GM12878 (cell line): ENCODE measurements around the gene OSGIN1. TPM values are rescaled to one million over a fixed set of nuclear protein-coding genes. Genes with fewer than 3 reads are reported as not detected.

Experiments
- ATAC-seq: fragments of 200-7000 bp; cut with Tn5 transposase; 3 replicates; pipeline ENCODE4 v1.9.1; 2020; ENCODE audit warnings: mild to moderate bottlenecking, moderate library complexity
- BruUV-seq: library from RNA; stranded (reverse); fragments of 400-500 nt; replicated peaks from 2 replicates; lab custom pipeline; 2021; lab: Mats Ljungman, UMichigan
- CTCF ChIA-PET: fragments of 300-600 bp; sonication (Branson Sonifier 250); formaldehyde crosslinking; extraction: SDS; loops from one replicate; lab custom pipeline; 2021; ENCODE audit warnings: inconsistent platforms; lab: Yijun Ruan, JAX
- POLR2A ChIA-PET: fragments of 350-600 bp; formaldehyde crosslinking; extraction: SDS; loops from one replicate; lab custom pipeline; 2021; ENCODE audit warnings: inconsistent platforms; lab: Charles Lee
- RAD21 ChIA-PET: fragments of 300-600 bp; sonication (Branson Sonifier 250); formaldehyde crosslinking; loops from one replicate; lab custom pipeline; 2023; ENCODE audit warnings: antibody characterized with exemption; ENCODE audit not compliant: unreplicated experiment; lab: Charles Lee
- SMC1A ChIA-PET: fragments of 300-600 bp; sonication (Branson Sonifier 250); formaldehyde crosslinking; loops from one replicate; lab custom pipeline; 2023; ENCODE audit not compliant: unreplicated experiment, uncharacterized antibody; lab: Charles Lee
- DNase-seq: peaks from one replicate; pipeline ENCODE4 v3.0.0-alpha.2; 2011; ENCODE audit warnings: low read depth, low spot score
- FAIRE-seq: peaks from 3 replicates; lab custom pipeline; 2011; peaks lifted over from hg19 to GRCh38; lab: Jason Lieb, UNC
- H2AFZ ChIP-seq: 2 replicates; pipeline ENCODE4 v1.6.0; 2011; ENCODE audit warnings: low read depth, low read length, control low read depth; ENCODE audit not compliant: control insufficient read depth
- H3K27ac ChIP-seq: 2 replicates; pipeline ENCODE4 v1.5.1; 2011; ENCODE audit warnings: control low read depth; ENCODE audit not compliant: control insufficient read depth, insufficient read depth
- H3K27me3 ChIP-seq, 2 experiments: replicated peaks in 1 of 2; 2 replicates each; pipeline versions ENCODE4 v1.6.0 to v1.6.1; 2011; ENCODE audit warnings: low read length in 1 of 2; ENCODE audit not compliant: control insufficient read depth in 2 of 2, insufficient read depth in 2 of 2
- H3K36me3 ChIP-seq, 2 experiments: 2 replicates each; pipeline ENCODE4 v1.5.1; 2011; ENCODE audit warnings: low read length in 1 of 2; ENCODE audit not compliant: control insufficient read depth in 2 of 2, insufficient read depth in 2 of 2
- H3K4me1 ChIP-seq: 2 replicates; pipeline ENCODE4 v1.6.1; 2011; ENCODE audit warnings: mild to moderate bottlenecking, low read length, moderate library complexity, mixed read lengths; ENCODE audit not compliant: control insufficient read depth, insufficient read depth
- H3K4me2 ChIP-seq: 2 replicates; pipeline ENCODE4 v1.6.0; 2011; ENCODE audit warnings: control low read depth; ENCODE audit not compliant: control insufficient read depth, insufficient read depth
- H3K4me3 ChIP-seq: fragments of 200-600 bp; sonication (generic); 2 replicates; pipeline ENCODE4 v1.5.1; 2016
- H3K79me2 ChIP-seq: 2 replicates; pipeline ENCODE4 v1.6.0; 2011; ENCODE audit warnings: low read length; ENCODE audit not compliant: control insufficient read depth, insufficient read depth
- H3K9ac ChIP-seq: 2 replicates; pipeline ENCODE4 v1.8.0; 2011; ENCODE audit warnings: low read length, control low read depth, mixed read lengths; ENCODE audit not compliant: control insufficient read depth, insufficient read depth
- H3K9me3 ChIP-seq: replicated peaks from 3 replicates; pipeline ENCODE4 v1.5.1; 2011; ENCODE audit warnings: mild to moderate bottlenecking, low read length; ENCODE audit not compliant: control insufficient read depth, insufficient read depth
- H4K20me1 ChIP-seq: 2 replicates; pipeline ENCODE4 v1.6.0; 2011; ENCODE audit not compliant: control insufficient read depth, insufficient read depth
- BMI1 ChIP-seq: fragments of 450-650 bp; IDR thresholded peaks from 2 replicates; pipeline ENCODE4 v1.6.1; 2016; ENCODE audit warnings: mild to moderate bottlenecking, moderate library complexity, borderline replicate concordance
- CBX5 ChIP-seq: sonication (generic); IDR thresholded peaks from 2 replicates; pipeline ENCODE4 v1.6.1; 2016; ENCODE audit warnings: low read depth, moderate library complexity, mild to moderate bottlenecking, inconsistent platforms
- FOS ChIP-seq: IDR thresholded peaks from 3 replicates; pipeline ENCODE4 v1.6.1; 2011; ENCODE audit warnings: borderline replicate concordance; ENCODE audit not compliant: insufficient read length; ENCODE audit errors: extremely low read depth
- HDAC6 ChIP-seq: fragments of 200-600 bp; sonication (generic); IDR thresholded peaks from one replicate; pipeline ENCODE4 v1.8.0; 2017; ENCODE audit warnings: antibody characterized with exemption; ENCODE audit not compliant: unreplicated experiment
- JUNB ChIP-seq: IDR thresholded peaks from 2 replicates; pipeline ENCODE4 v1.6.1; 2016; ENCODE audit warnings: antibody characterized with exemption, mild to moderate bottlenecking
- MTA2 ChIP-seq: fragments of 450-650 bp; IDR thresholded peaks from 2 replicates; pipeline ENCODE4 v1.6.1; 2016; ENCODE audit warnings: low read depth, mild to moderate bottlenecking, moderate library complexity
- MYC ChIP-seq: IDR thresholded peaks from 2 replicates; pipeline ENCODE4 v1.6.1; 2011; ENCODE audit warnings: mild to moderate bottlenecking, low read length, moderate library complexity, inconsistent platforms; ENCODE audit not compliant: insufficient read depth, insufficient replicate concordance, insufficient read length, severe bottlenecking
- NFYA ChIP-seq: IDR thresholded peaks from 2 replicates; pipeline ENCODE4 v1.6.1; 2011; ENCODE audit warnings: low read depth, mild to moderate bottlenecking, low read length, improper control_type of control experiment, borderline replicate concordance
- POU2F2 ChIP-seq: IDR thresholded peaks from 3 replicates; pipeline ENCODE4 v1.6.1; 2011; ENCODE audit warnings: low read depth, mild to moderate bottlenecking, low read length, borderline replicate concordance
- SIN3A ChIP-seq: IDR thresholded peaks from 2 replicates; pipeline ENCODE4 v1.6.1; 2012; ENCODE audit warnings: low read depth, low read length, improper control_type of control experiment
- SREBF2 ChIP-seq: IDR thresholded peaks from 2 replicates; pipeline ENCODE4 v1.6.1; 2012; ENCODE audit warnings: mild to moderate bottlenecking, low read length
- TCF3 ChIP-seq: IDR thresholded peaks from 2 replicates; pipeline ENCODE4 v1.6.1; 2012; ENCODE audit warnings: low read depth, mild to moderate bottlenecking, low read length, borderline replicate concordance; ENCODE audit not compliant: insufficient read depth
- YBX1 ChIP-seq: fragments of 450-650 bp; IDR thresholded peaks from 2 replicates; pipeline ENCODE4 v1.6.1; 2016; ENCODE audit warnings: antibody characterized with exemption
- WGBS: methylation state at CpG from one replicate; pipeline ENCODE4 v1.1.6; 2016; ENCODE audit warnings: low lambda C conversion rate; ENCODE audit not compliant: insufficient replicate concordance, insufficient coverage; ENCODE audit errors: missing lambda C conversion rate; 5-methylcytosine and 5-hydroxymethylcytosine counted together
- in situ Hi-C: fragments of 300-500 bp; cut with MboI; formaldehyde crosslinking; loops from 9 replicates; pipeline ENCODE4 v1.14.3; 2018; ENCODE audit warnings: mixed read lengths
- intact Hi-C: fragments of 100-400 bp; cut with micrococcal nuclease; formaldehyde crosslinking; loops from one replicate; pipeline ENCODE4 v1.14.2; 2022; ENCODE audit not compliant: unreplicated experiment
- polyA plus RNA-seq, 11 experiments: library from polyadenylated mRNA; depleted of rRNA in 4 of 11; unstranded in 6 of 11; stranded (reverse) in 5 of 11; fragments of >200 nt; fragmentation: Nextera tagmentation in 4 of 11; fragmentation: Illumina TruSeq in 1 of 11; extraction: Ambion mirVana in 4 of 11; extraction: Trizol in 1 of 11; gene quantifications; 1 replicate in 1 of 11; 2 replicates in 10 of 11; pipeline versions ENCODE4 v1.2.1 to v1.2.3, GENCODE V29; 2011 to 2016; ENCODE audit warnings: inconsistent platforms in 2 of 11, missing spikeins in 2 of 11, low read depth in 1 of 11
- total RNA-seq, 4 experiments: library from RNA; depleted of rRNA in 3 of 4; stranded (reverse); fragments of >200 nt in 3 of 4; fragmentation: Illumina TruSeq in 1 of 4; extraction: Trizol in 1 of 4; gene quantifications; 2 replicates each; pipeline versions ENCODE4 v1.2.1 to v1.2.3, GENCODE V29; 2013 to 2021
- TF ChIP-seq, protein P1 (sequence below): IDR thresholded peaks from 2 replicates; pipeline ENCODE4 v1.6.1; 2011; ENCODE audit warnings: low read depth, low read length, improper control_type of control experiment, borderline replicate concordance
- TF ChIP-seq, protein P2 (sequence below): IDR thresholded peaks from 2 replicates; pipeline ENCODE4 v1.6.1; 2012; ENCODE audit warnings: mild to moderate bottlenecking, low read depth, low read length

OSGIN1 gene
- total and polyA plus RNA-seq, 10 of the 15 experiments (the other 5 are each of a cell fraction or from before 2014, with no cell fraction given) = 0.06 to 0.18 (median 0.13) TPM; not detected in 5

DNA sequence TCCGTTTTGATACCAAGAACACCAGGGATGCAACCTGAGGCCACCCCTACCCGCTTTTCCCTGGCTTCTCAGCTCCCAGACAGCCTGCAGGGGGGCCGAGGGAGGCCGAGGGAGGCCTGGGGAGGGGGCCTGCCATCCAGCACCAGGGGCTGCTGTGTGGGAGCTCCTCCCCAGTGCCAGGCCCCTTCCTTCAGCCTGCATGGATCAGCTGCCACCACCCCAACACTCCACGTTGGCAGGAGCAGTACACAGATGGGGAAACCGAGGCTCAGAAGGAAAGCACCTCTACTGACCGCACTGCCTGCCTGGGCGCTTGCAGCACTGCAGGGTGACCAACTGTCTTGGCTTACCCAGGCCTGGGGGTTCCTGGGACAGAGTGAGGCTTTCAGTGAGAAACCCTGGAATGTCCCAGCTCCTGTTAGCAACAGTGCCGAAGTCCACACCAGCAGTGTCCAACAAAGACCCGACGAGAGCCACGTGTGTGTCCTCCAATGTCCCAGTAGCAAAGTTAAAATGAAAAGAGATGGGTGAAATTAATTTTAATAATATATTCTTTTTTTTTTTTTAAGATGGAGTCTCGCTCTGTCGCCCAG lies 5.3 kb upstream of the OSGIN1 start:
- ChIA-PET RAD21 (no interaction called here), SMC1A (no interaction called here), POLR2A (no interaction called here), CTCF (interaction anchor here (0.9 kb wide), 1 partner anchor 9 kb away, joined by 3 read pairs; no protein-coding TSS in a partner anchor)
- no peaks in the 10 kb centered on the region for H3K79me2 ChIP-seq
- TF ChIP-seq NFYA (no peak), FOS (no peak), BMI1 (no peak), JUNB (no peak), MTA2 (no peak), MYC (no peak), YBX1 (no peak), SREBF2 (no peak), HDAC6 (no peak), POU2F2 (no peak), SIN3A (no peak), TCF3 (no peak), CBX5 (no peak)
- TF ChIP-seq, protein P1, sequence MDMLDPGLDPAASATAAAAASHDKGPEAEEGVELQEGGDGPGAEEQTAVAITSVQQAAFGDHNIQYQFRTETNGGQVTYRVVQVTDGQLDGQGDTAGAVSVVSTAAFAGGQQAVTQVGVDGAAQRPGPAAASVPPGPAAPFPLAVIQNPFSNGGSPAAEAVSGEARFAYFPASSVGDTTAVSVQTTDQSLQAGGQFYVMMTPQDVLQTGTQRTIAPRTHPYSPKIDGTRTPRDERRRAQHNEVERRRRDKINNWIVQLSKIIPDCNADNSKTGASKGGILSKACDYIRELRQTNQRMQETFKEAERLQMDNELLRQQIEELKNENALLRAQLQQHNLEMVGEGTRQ = no peak
- TF ChIP-seq, protein P2, sequence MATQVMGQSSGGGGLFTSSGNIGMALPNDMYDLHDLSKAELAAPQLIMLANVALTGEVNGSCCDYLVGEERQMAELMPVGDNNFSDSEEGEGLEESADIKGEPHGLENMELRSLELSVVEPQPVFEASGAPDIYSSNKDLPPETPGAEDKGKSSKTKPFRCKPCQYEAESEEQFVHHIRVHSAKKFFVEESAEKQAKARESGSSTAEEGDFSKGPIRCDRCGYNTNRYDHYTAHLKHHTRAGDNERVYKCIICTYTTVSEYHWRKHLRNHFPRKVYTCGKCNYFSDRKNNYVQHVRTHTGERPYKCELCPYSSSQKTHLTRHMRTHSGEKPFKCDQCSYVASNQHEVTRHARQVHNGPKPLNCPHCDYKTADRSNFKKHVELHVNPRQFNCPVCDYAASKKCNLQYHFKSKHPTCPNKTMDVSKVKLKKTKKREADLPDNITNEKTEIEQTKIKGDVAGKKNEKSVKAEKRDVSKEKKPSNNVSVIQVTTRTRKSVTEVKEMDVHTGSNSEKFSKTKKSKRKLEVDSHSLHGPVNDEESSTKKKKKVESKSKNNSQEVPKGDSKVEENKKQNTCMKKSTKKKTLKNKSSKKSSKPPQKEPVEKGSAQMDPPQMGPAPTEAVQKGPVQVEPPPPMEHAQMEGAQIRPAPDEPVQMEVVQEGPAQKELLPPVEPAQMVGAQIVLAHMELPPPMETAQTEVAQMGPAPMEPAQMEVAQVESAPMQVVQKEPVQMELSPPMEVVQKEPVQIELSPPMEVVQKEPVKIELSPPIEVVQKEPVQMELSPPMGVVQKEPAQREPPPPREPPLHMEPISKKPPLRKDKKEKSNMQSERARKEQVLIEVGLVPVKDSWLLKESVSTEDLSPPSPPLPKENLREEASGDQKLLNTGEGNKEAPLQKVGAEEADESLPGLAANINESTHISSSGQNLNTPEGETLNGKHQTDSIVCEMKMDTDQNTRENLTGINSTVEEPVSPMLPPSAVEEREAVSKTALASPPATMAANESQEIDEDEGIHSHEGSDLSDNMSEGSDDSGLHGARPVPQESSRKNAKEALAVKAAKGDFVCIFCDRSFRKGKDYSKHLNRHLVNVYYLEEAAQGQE = no peak
- H3K4me3 ChIP-seq = no peak overlapping the region
- no peak overlapping the region for H2AFZ ChIP-seq
- intact Hi-C loops = no loop called here
- no peak for ATAC-seq
- no peaks in the 10 kb centered on the region for H3K36me3 ChIP-seq
- no peak overlapping the region for H3K9ac ChIP-seq
- no peaks in the 10 kb centered on the region for H3K9me3 ChIP-seq
- no peaks in the 10 kb centered on the region for H3K4me1 ChIP-seq
- no peak overlapping the region for H3K4me2 ChIP-seq
- H4K20me1 ChIP-seq = no peaks in the 10 kb centered on the region
- 45% methylated on average over 13 of the region's 14 CpGs for WGBS
- no peak for DNase-seq
- BruUV-seq = no TSS peak
- no peaks in the 10 kb centered on the region; a peak in 1 of 4 replicates for H3K27me3 ChIP-seq
- in situ Hi-C loops = no loop called here
- no peak for FAIRE-seq
- H3K27ac ChIP-seq = no peak overlapping the region
